Renal cortical epithelial cell (primary cell): ENCODE data around the gene OOSP4A. TPM values are rescaled to one million over a fixed set of nuclear protein-coding genes. Genes with fewer than 3 reads are reported as not detected.
"Not testable (repeated sequence)": the region's sequence is repeated elsewhere in the genome, so short reads cannot be mapped to it uniquely, and the experiment has no call there.

Experiments
- DNase-seq: peaks from one replicate; pipeline ENCODE4 v3.0.0-alpha.2; 2011; ENCODE audit warnings: low read depth
- total RNA-seq: library from RNA; depleted of rRNA; stranded (reverse); fragments of >200 nt; gene quantifications from 2 replicates; pipeline ENCODE4 v1.2.3, GENCODE V29; 2014

OOSP4A gene
- total RNA-seq, 1 donor from 2014 or later: not detected

GRCh38 chr11:59981106-59981770 lies 17.4 kb downstream of the OOSP4A start:
- DNase-seq: no peak

GRCh38 chr11:59982037-59982436 lies 18.2 kb downstream of the OOSP4A start:
- DNase-seq: not testable (repeated sequence)

GRCh38 chr11:59983212-59983611 lies 19.4 kb downstream of the OOSP4A start:
- DNase-seq: no peak

- DNase-seq: no peak
These were observed 20.5 kb downstream of the OOSP4A start for GRCh38 chr11:59984368-59984767.

GRCh38 chr11:59990421-59990820 lies 26.6 kb downstream of the OOSP4A start:
- DNase-seq: no peak

- DNase-seq: no peak
These were observed 28.6 kb downstream of the OOSP4A start for GRCh38 chr11:59992425-59992824.

- peak; percentile 4 for DNase-seq
These were observed 34.0 kb downstream of the OOSP4A start for GRCh38 chr11:59997800-59998199.

- no peak for DNase-seq
These were observed 35.9 kb downstream of the OOSP4A start for GRCh38 chr11:59999691-60000090.

GRCh38 chr11:60003729-60004128 lies 39.9 kb downstream of the OOSP4A start:
- no peak for DNase-seq

GRCh38 chr11:60005360-60005759 lies 41.5 kb downstream of the OOSP4A start:
- peak; percentile 33 for DNase-seq

GRCh38 chr11:60016881-60017280 lies 53.0 kb downstream of the OOSP4A start, which contains the start of gene OOSP4B:
TSS of gene OOSP4B (plus strand) at chr11:60017181.
- no peak for DNase-seq

- no peak for DNase-seq
These were observed 54.2 kb downstream of the OOSP4A start for GRCh38 chr11:60018058-60018457.

Other genes with a start within 250 kb of the OOSP4A start
- 58.0 and 91.6 TPM in 2 replicates for gene STX3, start 208.7 kb upstream of the OOSP4A start, total RNA-seq
- gene MRPL16, start 153.3 kb upstream of the OOSP4A start, total RNA-seq: 43.2 and 43.9 TPM in 2 replicates
- not detected in 2 replicates for gene CBLIF, start 118.5 kb upstream of the OOSP4A start, total RNA-seq
- 1.9 TPM in 1 of 2 replicates, not detected in the other for gene TCN1, start 97.5 kb upstream of the OOSP4A start, total RNA-seq
- not detected in 2 replicates for gene OOSP3, start 85.3 kb upstream of the OOSP4A start, total RNA-seq
- gene OOSP1, start 25.6 kb upstream of the OOSP4A start, total RNA-seq: 0.45 TPM in 1 of 2 replicates, not detected in the other
- not detected in 2 replicates for gene OOSP4B, start 53.1 kb downstream of the OOSP4A start, total RNA-seq
- gene OOSP2, start 76.4 kb downstream of the OOSP4A start, total RNA-seq: not detected in 2 replicates
- gene MS4A3, start 92.6 kb downstream of the OOSP4A start, total RNA-seq: not detected in 2 replicates
- gene MS4A2, start 124.6 kb downstream of the OOSP4A start, total RNA-seq: not detected in 2 replicates
- gene MS4A6A, start 219.1 kb downstream of the OOSP4A start, total RNA-seq: not detected in 2 replicates